Dermis blood vessel endothelial cell (primary cell): ENCODE measurements around the gene CNOT10. TPM values are rescaled to one million over a fixed set of nuclear protein-coding genes. Genes with fewer than 3 reads are reported as not detected.

Experiments used
- DNase-seq: peaks from one replicate; pipeline ENCODE4 v3.0.0; 2010
- total RNA-seq: library from RNA; depleted of rRNA; stranded (reverse); fragments of >200 nt; gene quantifications from 2 replicates; pipeline ENCODE4 v1.2.3, GENCODE V29; 2014

Gene CNOT10
- total RNA-seq, 1 donor from 2014 or later = 24.0 TPM

DNA sequence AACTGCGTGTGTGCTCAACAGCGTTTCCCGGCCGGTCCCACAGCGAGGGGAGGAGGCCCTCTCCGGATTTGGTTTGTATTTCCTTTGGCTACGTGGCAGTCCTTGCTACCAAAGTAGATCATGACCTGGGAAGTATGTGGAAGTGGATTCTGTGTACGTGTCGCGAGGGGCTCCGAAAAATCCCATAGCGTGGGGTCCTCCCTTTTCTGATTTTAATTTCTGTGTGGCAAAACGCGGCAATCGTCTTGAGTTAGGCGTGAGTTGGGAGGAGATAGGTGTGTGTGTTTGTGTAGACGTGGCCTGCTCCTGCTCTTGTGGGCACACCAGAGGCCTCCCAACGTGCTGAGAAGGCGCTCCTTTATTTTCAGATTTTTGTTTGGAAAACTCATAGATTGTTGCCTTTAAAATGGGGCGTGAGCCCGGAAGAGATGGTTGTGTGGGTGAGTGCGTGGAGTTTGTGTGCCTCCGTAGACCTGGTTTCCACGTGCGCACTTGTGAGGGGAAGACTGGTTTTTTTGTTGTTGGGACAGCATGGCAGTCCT is 134.1 kb downstream of the CNOT10 start:
- no peak for DNase-seq

DNA sequence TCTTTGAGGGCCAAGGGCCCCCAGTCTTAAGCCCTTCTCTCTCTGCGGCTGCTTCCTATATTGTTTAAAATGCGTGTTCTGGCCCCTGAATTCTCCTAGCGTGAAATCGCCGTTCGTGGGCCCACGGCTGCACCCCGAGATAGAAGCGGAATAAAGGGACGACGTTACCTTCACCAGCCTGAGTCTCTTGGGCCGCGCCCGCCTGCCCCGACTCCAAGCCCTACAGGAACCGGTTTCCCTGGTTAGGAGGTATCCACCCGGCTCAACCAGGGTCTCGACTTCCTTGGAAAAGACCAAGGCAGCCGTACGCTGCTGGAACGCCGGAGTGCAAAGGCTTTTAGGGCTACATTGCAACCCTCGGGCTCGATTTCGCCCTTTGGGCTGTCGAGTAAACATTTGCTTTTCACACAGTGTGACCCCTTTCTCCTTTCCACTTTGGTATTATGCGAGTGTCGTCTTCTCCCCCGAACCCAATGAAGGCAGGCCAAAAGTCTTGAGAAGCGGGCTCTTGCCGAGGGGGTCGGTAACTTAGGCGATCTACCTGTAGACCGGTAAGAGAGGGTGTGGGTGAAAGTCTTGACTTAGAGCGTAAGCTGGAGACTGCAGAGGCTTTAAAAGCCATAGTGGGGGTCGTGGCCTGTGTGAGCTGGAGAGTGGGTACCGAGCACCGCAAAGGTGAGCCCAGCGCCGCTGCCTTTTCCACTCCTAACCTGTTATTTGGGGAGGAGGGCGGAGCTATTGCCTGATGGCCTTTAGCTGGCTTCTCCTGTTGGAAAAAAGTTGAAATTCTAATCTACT is 134.8 kb downstream of the CNOT10 start:
- no peak for DNase-seq

DNA sequence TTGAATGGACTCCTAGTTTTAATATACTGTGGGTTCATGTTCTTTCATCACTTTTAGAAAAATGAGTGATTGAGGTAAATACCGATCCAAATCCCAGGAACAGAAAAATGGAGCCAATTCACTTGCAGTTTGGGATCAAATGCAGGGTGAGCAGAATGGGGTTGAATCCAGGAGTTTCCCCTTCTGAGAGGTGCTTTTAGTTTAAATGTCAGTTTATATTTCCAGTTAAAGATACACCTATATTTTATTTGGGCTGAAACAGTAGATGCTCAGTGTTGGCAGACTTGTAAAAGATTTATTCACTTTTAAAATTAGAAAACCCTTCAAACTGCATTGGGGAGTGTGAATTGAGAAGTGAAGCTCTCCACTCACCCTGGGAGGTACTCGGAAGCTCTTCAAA is 135.4 kb downstream of the CNOT10 start:
- no peak for DNase-seq

DNA sequence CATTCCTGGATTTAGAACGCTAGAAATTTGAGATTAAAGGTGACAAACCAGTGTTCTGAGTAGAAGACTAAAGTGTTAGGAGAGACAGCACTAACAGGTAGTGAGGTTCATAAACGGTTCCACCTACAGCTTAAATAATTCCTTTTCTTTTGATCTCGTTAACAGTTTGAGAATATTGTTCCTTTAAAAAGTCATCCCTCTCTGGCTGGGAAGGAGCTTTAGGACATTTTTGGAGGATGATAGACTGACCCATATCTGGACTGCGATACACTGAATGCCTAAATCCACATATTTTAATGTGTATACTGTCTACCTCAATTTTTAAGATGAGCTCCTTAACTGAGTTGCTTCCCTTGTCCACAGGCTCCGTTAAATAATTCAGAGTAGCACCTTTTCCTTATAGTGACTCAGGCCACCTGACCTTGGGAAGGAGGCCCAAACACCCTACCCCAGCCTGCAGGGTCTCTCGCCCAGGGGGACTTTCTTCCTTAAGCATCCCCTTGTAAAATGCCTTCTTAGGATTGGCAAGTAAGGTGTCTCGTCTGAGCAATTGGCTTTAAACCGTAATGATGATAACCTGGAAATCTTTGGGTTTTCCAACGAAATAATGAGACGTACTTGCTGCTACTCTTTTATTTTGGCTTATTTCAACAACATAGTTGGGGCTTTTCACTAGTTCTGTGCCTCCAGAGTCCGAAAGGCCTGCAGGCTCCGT is 136.1 kb downstream of the CNOT10 start:
- DNase-seq = no peak

DNA sequence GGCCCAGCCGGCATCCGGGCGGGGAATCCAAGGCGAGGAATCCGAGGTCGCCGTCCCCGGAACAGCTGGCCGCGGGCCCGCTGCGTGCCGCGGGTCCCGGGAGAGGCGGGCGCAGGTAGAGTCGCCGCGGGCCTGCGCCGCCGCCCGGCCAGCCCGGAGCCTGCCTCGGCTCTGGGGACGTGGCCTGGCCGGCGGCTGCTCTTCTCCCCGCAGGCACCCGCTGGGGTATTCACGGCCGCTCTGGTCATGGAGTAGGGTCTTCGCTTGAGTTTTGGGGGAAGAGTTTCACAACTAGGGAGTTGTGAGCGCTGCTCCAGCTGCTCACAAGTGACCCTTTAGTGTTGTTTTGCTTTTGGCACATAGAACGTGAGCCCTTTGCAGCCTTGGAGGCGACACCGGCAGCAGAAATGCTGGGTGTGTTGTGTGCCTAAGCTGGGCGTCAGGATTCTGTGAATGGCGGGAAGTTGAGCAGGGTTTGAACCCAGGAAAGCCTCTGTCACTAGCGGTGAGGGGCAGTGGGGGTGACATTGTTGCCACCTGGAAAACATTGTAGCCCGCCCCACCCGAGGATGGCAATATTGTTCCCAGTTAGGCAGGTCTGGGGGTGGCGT is 136.8 kb downstream of the CNOT10 start:
- DNase-seq = no peak

DNA sequence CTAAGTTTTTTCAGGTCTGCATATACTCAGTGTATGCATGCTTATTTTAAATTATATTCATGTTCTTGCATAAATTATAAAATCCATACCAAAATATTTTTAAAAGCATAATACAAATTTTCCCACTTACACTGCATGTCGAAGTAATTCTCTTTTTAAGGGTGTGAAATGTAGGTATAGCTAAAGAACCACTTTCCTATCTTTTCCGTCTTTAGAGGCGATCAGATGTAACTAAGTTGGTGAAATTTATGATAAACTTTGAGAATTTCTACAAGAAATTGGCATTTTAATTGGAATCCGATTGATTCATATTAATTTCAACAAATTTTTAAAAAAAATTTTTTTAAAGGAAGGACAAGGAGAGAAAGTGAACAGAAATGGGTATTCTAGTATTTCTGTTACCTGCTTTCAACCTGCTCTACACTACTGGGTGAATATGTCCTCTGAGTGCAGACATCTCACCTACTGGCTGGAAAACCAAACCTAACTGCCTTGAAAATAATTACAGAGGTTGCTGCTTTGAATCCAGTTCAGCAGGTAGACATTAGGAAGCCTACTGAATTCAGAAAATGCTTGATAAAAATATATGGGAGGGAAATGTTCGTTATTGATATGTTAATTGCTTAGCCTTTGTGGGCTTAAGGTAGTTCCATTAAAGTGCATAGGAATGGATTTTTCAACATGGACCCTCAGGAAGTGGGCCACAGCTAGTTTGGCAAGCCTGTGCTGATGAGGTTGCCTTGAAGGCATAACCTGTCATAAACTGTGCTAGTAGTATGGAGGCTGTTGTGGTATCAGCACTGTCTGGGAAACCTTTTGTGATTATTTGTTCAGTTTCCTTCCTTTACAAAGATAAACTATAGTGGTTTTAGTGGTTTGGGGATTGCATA is 137.9 kb downstream of the CNOT10 start:
- DNase-seq = no peak

Other genes starting within 250 kb of the CNOT10 start
- gene CMTM6, start 182.3 kb upstream of the CNOT10 start, total RNA-seq = 110 and 161 TPM in 2 replicates
- gene DYNC1LI1, start 114.3 kb upstream of the CNOT10 start, total RNA-seq = 49.0 and 70.5 TPM in 2 replicates
- not detected in 2 replicates for gene TRIM71, start 132.8 kb downstream of the CNOT10 start, total RNA-seq